IMR-90 (cell line): Measurements from ENCODE around the gene YBX1. TPM values are rescaled to one million over a fixed set of nuclear protein-coding genes. Genes with fewer than 3 reads are reported as not detected.

ENCODE experiments used
- polyA plus RNA-seq, 3 experiments: library from polyadenylated mRNA; depleted of rRNA; stranded (reverse); fragments of >200 nt; gene quantifications; 2 replicates each; pipeline ENCODE4 v1.2.3, GENCODE V29; 2012; ENCODE audit warnings: low replicate concordance in 1 of 3
- total RNA-seq: library from RNA; depleted of rRNA; stranded (reverse); fragments of >200 nt; gene quantifications from 2 replicates; pipeline ENCODE4 v1.2.3, GENCODE V29; 2012; rRNA removed

YBX1 gene
- total and polyA plus RNA-seq, 2 of the 4 experiments (the other 2 are of a cell fraction): 605 to 843 TPM

Other genes with a start within 250 kb of the YBX1 start
- under 0.01 TPM in 1 of 2 replicates, not detected in the other for gene ZMYND12, start 226.4 kb upstream of the YBX1 start, total RNA-seq
- gene ZMYND12, start 226.4 kb upstream of the YBX1 start, polyA plus RNA-seq (2012; rRNA removed): 0.03 TPM in 1 of 2 replicates, not detected in the other
- gene PPCS, start 225.9 kb upstream of the YBX1 start, total RNA-seq: 8.2 and 13.6 TPM in 2 replicates
- gene PPCS, start 225.9 kb upstream of the YBX1 start, polyA plus RNA-seq (2012; rRNA removed): 15.3 and 18.9 TPM in 2 replicates
- gene CCDC30, start 219.1 kb upstream of the YBX1 start, total RNA-seq: under 0.01 and 0.18 TPM in 2 replicates
- 0.14 and 0.17 TPM in 2 replicates for gene CCDC30, start 219.1 kb upstream of the YBX1 start, polyA plus RNA-seq (2012; rRNA removed)
- 22.4 and 36.1 TPM in 2 replicates for gene PPIH, start 24.0 kb upstream of the YBX1 start, total RNA-seq
- gene PPIH, start 24.0 kb upstream of the YBX1 start, polyA plus RNA-seq (2012; rRNA removed): 47.1 and 52.1 TPM in 2 replicates
- gene CLDN19, start 57.8 kb downstream of the YBX1 start, total RNA-seq: not detected in 2 replicates
- not detected in 2 replicates for gene CLDN19, start 57.8 kb downstream of the YBX1 start, polyA plus RNA-seq (2012; rRNA removed)
- gene P3H1, start 84.6 kb downstream of the YBX1 start, total RNA-seq: 85.3 and 108 TPM in 2 replicates
- 210 and 236 TPM in 2 replicates for gene P3H1, start 84.6 kb downstream of the YBX1 start, polyA plus RNA-seq (2012; rRNA removed)
- 2.0 and 3.9 TPM in 2 replicates for gene C1orf50, start 84.8 kb downstream of the YBX1 start, total RNA-seq
- 4.7 and 6.0 TPM in 2 replicates for gene C1orf50, start 84.8 kb downstream of the YBX1 start, polyA plus RNA-seq (2012; rRNA removed)
- gene TMEM269, start 102.6 kb downstream of the YBX1 start, total RNA-seq: not detected in 2 replicates
- 0.14 TPM in 1 of 2 replicates, not detected in the other for gene TMEM269, start 102.6 kb downstream of the YBX1 start, polyA plus RNA-seq (2012; rRNA removed)
- gene ERMAP, start 134.7 kb downstream of the YBX1 start, total RNA-seq: 5.0 and 5.6 TPM in 2 replicates
- 5.9 and 7.2 TPM in 2 replicates for gene ERMAP, start 134.7 kb downstream of the YBX1 start, polyA plus RNA-seq (2012; rRNA removed)
- 9.7 and 12.2 TPM in 2 replicates for gene SVBP, start 135.0 kb downstream of the YBX1 start, total RNA-seq
- gene SVBP, start 135.0 kb downstream of the YBX1 start, polyA plus RNA-seq (2012; rRNA removed): 10.5 and 11.5 TPM in 2 replicates
- 13.6 and 15.3 TPM in 2 replicates for gene ZNF691, start 164.2 kb downstream of the YBX1 start, total RNA-seq
- 6.2 and 6.8 TPM in 2 replicates for gene ZNF691, start 164.2 kb downstream of the YBX1 start, polyA plus RNA-seq (2012; rRNA removed)